Activated CD4-positive, CD25-positive, alpha-beta regulatory T cell treated with anti-CD3 and anti-CD28 coated beads, Interleukin-2, amount 50 U/mL, for 72 hours (primary cell): Measurements from ENCODE around the gene INHBB.

Experiments
- DNase-seq: peaks from one replicate; pipeline ENCODE4 v3.0.0; 2021

INHBB gene

GRCh38 chr2:120343433-120344105 is 2.4 kb upstream of the INHBB start:
- DNase-seq: peak; percentile 48

- DNase-seq: no peak
These were observed 1.5 kb upstream of the INHBB start for GRCh38 chr2:120344214-120344975.

GRCh38 chr2:120344976-120345581 is 857 bp upstream of the INHBB start:
- DNase-seq: peak; percentile 43

GRCh38 chr2:120345608-120346007 is 328 bp upstream of the INHBB start:
- no peak for DNase-seq

- DNase-seq: no peak
These were observed 877 bp downstream of the INHBB start for GRCh38 chr2:120346667-120347358.

- no peak for DNase-seq
These were observed 1.6 kb downstream of the INHBB start for GRCh38 chr2:120347396-120348060.

GRCh38 chr2:120348134-120348736 is 2.3 kb downstream of the INHBB start:
- no peak for DNase-seq

GRCh38 chr2:120348737-120349439 is 3.0 kb downstream of the INHBB start:
- no peak for DNase-seq

- DNase-seq: no peak
These were observed 3.5 kb downstream of the INHBB start for GRCh38 chr2:120349440-120349921.

- no peak for DNase-seq
These were observed 4.1 kb downstream of the INHBB start for GRCh38 chr2:120350080-120350479.

- no peak for DNase-seq
These were observed 4.9 kb downstream of the INHBB start for GRCh38 chr2:120350801-120351320.

- no peak for DNase-seq
These were observed 7.0 kb downstream of the INHBB start for GRCh38 chr2:120352696-120353590.

GRCh38 chr2:120353591-120353898 is 7.6 kb downstream of the INHBB start:
- no peak for DNase-seq

- no peak for DNase-seq
These were observed 8.0 kb downstream of the INHBB start for GRCh38 chr2:120353931-120354330.

GRCh38 chr2:120354467-120354866 is 8.5 kb downstream of the INHBB start:
- no peak for DNase-seq

- DNase-seq: no peak
These were observed 9.2 kb downstream of the INHBB start for GRCh38 chr2:120354935-120355779.

GRCh38 chr2:120355780-120356266 is 9.9 kb downstream of the INHBB start:
- no peak for DNase-seq

GRCh38 chr2:120357768-120358167 is 11.8 kb downstream of the INHBB start:
- no peak for DNase-seq

- DNase-seq: no peak
These were observed 13.0 kb downstream of the INHBB start for GRCh38 chr2:120358734-120359465.
